ENCODE data around the gene ACTG1.

Gene ACTG1

DNA sequence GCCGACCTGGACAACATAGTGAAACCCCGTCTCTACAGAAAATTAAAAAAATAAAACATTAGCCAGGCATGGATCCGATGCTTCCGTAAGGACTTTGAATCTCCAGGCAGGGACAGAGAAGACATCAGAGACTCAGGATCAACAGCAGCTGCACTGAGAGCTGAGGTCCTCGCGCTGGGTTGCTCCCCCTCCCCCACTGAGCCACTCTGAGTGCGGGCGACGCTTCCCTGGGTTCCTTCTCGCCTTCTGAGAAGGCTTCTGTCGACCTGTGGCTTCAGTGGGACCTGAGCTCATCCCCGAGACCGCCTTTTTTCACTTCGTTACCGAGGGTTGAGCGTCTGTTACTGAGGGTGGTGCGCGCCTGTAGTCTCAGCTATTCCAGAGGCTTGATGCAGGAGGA is 20.4 kb downstream of the ACTG1 start:
- DNase-seq = no peak

DNA sequence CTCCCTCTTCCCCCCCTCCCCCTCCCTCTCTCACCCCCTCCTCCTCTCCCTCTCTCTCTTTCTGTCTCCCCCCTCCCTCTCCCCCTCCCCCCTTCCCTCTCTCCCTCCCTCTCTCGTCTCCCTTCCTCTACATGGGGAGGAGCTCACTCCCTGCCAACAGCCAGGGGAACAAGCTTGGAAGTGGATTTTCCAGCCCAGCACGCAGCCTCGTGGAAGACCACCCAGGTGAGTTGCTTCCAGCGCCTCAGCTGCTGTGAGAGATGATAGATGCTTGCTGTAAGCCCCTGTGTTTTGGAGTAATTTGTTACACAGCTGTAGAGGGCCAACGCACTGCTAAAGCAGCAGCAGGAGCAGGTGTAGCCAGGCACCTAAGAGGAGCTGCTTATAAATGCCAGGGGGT is 20.8 kb downstream of the ACTG1 start:
- DNase-seq = no peak

DNA sequence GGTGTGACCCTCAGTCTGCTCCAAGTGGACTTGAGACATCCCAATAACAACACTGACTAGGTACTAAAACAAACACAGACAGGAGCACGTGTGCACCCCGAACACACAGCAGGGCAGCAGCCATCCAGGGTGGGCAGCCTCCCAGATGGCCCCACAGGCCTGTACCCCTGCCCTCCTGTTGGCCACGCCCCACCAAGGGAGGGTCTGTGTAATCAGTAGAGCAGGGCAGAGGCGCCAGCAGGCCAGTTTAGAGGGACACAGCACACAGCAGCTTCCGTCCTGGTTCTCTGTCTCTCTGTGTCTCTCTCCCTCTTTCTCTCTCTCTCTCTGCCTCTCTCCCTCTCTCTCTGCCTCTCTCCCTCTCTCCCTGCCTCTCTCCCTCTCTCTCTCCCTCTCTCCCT is 21.4 kb downstream of the ACTG1 start:
- no peak for DNase-seq

DNA sequence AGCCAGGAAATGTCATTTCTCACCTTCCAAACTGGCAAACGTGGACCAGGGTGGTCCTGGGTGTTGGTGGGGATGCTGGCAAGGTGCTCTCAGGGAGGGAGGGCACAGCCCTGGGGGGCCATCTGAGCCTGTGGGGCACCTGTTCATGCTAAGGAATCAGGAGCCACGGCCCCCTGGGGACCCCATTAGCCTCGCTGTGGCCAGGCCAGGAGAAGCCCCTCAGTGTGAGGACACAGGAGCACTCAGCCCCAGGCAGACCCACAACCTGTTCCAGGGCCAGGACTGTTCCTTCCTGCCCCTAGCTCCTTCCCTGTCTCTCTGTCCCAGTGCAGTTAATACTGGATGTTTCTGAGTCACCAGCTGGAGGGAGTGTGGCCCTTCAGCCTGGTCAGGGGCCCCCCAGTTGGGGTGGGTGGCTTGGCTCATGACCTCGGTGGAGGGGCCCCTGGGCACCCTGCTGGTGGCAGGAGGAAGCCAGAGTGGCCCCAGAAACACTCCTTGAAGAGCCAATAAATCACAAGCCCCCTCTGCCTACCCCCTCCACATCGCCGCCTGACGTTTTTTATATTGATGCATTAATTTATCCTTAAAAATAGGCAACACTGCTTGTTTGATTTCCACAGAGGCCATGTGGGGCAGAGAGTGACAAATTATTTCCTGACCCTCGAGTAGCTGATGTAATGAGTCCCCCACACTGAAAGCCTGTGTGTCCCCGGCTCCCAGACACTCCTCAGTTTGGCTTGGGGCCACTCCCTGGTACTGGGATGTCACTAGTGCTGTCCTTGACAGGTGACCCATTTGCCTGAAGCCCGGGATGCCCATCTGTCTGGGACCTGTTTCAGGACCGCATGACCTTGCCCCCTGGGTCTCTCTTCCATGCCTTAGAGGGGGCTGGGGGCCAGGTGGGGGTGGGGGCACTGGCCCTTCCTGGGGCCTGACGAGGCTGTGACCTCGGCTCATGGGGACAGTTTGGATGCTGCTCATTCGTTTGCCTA is 22.3 kb downstream of the ACTG1 start:
- no peak for DNase-seq

DNA sequence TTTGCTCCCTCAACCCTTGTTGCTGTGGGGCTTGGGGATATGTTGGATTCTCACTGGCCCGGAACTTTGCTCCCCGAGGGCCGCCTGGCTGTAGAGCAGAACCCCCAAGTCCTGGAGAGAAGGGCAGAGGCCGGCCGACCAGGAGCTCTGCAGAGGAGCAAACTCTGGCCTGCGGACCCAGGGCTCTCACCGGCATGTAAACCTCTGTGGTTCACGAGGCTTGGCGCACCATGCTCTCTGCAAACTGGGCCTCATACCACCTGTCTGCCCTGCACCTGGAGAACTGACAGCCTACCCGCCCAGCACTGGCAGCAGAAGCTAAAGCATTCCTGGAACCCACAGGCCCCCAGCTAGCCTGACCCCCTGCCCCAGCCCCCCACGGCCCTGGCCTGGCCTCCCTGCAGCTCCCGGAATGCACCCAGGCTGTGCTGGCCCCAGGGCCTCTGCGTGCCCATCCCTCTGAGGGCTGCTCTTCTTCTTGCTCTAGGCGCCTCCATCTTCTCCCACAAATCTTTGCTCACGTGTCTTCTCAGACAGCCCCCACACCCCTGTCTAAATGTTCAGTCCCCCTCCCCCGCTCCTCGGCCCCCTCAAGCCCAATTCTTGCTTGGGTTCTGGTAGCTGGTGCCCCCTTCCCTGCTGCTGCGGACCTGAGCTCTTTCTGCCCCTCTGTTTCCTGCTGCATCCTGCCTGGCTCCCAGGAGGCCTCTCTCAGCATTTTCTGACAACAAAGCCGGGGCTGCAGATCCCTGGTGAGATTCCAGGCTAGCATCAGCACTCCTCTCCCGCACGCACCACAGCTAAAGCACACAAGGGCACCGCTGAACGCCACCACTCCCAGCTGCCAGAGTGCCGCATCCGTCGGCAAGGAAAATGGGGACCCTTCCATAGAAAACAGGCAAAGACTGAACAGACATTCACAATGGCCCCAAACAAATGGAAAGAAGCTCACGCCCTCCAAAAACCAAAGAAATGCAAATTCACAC is 23.3 kb downstream of the ACTG1 start:
- no peak for DNase-seq

DNA sequence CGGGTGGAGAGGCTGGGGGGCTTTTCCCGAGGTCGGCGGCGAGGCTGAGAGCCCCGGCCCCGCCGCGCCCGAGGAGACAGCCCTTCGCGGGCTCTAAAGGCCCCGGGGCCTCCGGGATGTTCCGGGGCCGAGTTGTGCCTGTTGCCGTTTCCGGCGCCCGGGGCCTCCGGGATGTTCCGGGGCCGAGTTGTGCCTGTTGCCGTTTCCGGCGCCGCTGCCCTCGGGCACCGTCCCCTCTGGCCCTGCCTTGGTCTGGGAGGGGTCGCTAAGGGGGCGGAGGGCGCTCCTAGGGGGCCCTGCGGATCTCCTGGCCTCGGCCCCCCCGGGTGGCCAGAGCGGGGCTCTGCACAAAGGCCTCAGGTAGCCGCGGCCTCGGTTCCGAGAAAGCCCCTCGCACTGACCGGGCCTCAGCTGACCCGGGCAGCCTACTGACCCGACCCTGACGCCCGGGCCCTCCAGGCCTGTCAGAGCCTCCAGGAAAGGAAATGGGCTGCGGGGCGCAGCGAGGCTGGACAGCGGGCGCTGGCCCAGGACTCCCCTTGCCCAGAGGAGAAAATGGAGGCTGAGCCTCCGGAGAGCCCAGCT is 24.2 kb downstream of the ACTG1 start:
- DNase-seq = no peak

DNA sequence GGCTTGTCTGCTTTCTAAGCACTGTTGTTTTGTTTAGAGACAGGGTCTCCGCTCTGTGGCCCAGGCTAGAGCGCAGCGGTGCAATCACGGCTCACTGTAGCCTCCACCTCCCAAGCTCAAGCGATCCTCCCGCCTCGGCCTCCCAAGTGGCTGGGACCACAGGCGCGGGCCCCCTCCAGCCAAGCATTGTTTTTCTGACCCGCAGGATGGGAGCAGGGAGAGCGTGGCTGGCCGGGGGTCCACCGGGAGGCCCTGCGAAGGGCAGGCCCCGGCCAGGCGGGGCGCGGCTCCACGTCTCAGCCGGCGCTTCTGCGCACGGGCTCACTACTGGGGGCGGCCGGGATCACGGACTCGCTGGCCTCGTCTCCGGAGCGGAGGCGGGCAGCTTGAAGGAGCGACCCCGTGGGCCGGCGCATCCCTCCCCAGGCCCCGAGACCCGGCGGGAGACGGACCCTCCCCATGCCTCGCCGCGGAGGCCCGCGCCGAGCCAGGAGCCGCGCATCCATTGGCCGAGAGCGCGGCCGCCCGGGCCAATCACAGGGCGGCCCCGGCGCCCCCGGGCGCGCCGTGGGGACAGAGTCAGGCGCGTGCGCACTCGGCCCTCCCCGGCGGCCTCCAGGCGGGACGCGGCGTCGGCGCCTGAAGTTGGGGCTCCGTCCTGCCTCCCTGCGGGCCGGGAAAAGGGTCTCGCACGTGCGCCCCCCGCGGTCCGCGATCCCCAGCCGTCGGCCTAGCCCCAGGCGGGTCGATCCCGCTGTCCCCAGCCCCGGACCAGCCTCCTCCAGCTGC is 24.9 kb downstream of the ACTG1 start:
- DNase-seq = peak; percentile 64

DNA sequence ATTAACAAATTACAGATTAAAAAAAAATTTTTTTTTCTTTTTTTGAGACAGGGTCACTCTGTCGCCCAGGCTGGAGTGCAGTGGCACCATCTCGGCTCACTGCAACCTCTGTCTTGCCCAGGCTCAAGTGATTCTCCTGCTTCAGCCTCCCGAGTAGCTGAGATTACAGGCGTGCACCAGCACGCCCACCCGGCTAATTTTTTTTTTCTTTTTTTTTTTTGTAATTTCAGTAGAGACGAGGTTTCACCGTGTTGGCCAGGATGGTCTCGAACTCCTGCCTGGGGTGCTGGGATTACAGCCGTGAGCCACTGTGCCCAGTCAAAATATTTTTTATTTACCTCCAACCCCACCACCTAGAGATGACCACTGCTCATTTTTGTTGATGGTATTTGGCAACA is 25.5 kb downstream of the ACTG1 start:
- no peak for DNase-seq

DNA sequence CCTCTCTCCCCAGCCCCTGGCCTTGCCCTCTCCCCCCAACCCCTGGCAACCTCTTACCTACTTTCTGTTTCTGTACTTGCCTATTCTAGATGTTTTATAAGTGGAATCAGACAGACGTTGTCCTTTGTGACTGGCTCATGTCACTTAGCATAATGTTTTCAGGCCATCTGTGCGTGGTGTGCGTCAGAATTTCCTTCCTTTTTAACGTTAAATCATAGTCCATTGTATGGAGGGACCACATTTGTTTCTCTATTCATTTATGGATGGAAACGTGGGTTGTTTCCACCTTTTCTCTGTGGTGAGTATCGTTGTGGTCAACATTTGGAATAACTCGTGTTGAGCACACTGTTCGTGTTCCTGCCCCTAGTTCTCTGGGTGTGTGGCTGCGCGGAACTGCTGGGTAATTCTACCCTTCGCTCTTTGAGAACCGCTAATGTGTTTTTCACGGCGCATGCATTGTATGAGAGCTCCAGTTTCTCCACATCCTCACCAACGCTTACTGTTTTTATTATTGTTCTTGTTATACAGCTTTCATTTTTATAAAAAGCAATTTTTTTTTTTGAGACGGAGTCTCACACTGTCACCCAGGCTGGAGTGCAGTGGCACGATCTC is 26.3 kb downstream of the ACTG1 start:
- no peak for DNase-seq

DNA sequence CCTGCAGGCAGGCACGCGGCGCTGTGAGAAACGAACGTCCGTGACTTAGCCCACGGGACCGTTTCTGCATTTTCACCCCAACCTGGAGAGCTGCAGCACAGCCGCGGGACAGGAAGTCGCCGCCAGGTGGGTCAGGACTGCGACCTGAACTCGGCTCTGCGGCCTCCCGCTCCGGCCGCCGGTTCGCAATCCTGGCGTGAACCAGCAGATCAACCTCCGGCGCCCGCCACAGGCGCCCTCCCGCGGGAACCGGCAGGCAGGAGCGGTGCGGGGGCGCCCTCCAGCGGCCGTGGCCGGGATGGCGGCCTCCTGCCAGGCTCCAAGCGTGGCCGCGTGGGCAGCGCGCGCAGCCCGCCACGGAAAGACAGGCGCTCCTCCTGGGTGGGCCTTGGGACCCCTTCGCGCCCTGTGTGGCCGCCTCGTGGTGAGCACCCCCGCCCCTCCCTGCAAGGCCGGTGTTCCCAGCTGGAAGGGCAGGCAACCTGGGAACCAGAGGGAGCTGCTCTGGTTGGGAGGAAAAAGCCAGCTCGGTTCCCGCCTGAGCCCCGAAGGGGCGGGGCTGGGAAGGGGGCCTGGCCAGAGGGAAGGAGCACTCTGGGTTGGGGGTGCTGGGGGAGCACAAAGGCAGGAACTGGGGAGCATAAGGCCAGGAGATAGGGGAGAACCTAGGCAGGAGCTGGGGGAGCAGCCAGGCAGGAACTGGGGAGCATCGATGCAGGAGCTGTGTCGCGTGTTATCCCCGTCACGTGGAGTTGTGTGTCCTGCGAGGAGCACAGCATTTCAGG is 28.2 kb downstream of the ACTG1 start:
- DNase-seq = peak; percentile 65

DNA sequence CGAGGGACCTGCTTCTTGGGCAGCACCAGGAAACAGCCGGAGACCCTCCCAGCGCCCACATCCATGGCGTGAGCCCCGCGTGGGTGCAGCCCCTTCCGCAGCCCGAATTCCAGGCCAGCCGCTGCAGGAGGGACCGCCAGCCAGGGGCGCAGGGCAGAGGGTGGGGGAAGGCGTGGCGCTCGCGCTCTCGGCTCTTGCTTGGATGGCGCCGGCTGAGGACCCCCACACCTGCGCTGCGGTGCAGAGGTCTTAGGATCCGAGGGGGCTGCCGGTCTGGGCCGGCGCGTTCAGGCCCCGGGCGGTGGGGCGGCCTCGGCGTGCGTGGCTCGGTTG is 28.8 kb downstream of the ACTG1 start:
- no peak for DNase-seq

DNA sequence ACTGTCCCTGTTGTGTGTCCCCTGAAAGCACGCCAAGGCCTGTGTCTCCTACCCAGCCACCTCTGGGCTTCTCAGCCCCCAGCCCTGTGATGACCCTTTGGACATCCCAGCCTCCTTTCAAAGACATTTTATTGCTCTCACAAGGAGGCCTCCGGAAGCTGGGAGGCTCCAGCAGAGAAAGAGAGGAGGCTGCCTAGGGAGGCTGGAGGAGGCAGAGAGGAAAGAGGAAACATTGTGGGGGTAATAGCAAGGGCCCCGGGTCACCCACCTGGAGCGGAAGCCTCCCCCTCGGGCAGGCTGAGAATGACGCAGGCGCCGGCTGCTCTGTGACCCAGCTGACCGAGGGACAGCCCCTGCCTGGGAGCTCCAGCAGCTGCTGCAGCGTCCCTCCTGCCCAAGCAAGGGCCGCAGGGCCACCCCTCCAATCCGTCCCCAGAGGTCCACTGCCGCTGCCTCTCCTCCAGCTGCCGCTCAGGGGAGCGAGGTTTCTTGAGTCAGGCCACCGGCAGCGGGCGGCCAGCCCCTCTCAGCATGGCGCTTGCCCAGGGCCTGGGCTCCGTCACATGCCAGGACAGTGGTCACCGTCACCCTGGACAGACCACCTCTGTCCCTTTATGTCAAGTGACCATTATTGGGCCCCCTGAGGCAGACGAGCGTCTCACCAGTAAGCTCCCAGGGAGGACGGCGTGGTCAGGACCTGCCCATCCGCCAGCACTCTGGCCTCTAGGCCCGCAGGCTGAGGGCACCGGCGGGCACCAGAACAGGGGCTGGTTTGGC is 29.3 kb downstream of the ACTG1 start:
- no peak for DNase-seq

DNA sequence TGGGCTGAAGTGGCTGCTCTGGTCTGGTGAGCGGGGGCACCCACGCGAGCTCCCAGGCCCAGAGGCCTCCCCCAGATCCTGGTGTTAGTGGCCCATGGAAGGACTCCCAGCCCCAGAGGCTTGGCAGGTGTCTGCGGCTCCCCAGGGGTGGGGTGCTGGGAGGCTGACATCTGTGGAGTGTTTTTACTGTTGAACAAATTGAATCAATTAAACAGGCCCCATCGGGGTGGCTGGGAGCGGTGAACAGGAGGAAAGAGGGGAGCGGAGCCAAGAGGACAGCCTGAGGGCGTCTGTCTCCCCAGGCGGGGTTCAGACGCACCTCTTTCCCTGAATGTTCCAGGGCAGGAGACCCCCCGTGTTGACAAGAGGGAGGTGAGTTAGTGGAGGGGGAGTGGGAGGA is 29.9 kb downstream of the ACTG1 start:
- no peak for DNase-seq

DNA sequence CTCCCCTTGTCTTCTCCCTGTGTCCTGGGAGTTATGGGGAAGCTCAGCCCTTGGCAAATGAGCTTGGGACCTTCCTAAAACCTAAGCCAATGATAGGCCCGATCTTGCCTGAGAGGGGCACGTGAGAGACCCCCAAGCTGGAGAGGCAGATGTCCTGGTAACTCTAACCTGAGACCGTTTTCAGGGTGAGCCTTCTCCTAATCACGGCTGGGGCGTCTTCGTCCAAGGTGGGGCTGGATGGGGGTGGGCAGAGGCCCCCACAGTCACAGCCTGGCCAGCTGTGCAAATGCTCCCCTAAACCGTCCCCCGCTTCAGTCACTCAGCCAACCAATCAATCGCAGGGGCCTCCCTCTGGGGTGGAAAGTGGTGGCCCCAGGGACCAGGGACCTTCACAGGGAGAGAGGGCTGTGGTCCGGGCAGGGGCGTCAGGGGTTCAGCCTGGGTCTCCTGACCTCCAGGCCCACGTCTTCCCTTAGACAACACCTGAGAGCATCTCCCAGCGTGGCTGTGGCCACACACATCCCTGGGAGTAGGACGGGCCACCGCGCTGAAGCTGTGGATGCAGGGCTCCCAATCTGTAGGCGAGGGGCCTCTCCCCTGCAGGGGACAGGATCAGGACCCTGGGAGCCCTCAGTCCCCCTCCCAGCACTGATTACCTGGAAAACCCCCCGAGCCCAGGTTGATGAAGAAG is 30.6 kb downstream of the ACTG1 start:
- no peak for DNase-seq

DNA sequence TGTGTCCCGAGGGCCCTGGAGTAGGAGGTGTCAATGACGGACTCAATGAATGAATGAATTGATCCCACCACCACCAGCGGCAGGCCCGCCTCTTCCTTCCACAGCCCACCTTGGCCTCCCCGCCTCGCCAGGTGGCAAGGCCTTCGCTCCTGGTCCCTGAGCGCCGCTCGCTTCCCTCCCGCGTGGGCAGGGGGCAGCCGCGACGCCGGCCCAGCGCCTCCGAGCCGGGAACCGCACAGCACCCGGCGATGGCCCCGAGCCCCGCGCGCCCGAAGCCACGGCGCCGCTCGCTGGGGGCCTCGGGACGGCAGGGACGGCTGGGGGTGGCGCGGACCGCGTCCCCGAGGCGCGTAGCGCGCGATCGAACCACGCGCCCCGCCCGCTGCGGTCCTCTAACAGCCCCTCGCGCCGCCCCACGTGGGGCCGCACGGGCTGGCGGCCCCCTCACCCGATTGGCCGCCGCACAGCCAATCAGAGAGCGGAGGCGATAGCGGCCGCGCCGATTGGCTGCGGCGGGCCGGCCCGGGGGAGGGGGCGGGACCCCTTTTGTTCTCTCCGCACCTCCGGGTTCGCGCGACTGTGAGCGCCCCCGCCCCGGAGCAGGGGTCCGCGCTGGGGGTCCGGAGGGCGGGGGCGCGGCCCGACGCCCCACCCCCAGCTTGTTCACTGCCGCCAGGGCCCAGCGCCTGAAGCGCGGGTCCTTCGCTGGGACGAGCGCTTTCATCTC is 31.4 kb downstream of the ACTG1 start:
- DNase-seq = peak; percentile 32

DNA sequence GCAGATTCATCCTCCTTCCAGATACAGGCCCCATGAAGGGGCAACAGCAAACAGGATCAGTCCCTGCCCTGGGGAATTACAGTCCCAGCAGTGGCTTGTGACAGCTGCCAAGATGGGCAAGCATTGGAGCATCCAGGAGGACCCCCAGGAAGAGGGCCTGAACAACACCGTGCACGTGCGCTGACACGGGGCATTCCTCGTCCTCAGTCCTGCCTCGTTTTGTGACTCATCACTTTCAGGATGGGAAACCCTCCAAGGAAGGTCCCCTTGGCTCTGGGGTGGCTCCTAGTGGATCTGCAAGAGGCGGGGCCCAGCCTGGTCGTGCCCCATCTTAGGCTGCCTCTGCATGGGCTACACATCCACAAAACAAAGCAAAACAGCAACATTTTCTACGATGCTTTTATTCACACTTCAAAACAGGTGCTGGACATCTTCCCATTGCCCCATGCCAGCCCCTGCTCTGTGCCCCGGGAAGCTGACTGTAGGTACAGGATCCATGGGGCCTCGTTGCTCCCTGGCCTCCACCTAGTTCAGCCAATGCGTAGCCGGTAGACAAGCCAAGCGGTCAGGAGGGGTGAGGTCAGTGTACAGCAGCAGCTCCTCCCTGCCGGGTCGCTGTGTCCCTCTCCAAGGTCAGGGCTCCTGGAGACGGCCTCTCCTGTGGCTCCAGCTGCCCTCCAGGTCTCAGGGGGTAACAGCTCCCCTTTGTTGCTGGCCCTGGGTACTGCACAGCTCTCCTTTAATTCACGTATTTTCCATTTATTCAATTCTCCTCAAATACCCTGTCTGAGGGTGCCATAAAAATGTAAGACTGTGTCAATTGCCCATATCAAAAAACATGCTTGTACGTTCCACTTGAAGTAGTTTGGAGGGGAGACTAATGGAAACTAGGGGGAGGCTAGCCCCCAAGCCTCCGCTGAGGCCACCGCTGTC is 32.2 kb downstream of the ACTG1 start:
- no peak for DNase-seq

DNA sequence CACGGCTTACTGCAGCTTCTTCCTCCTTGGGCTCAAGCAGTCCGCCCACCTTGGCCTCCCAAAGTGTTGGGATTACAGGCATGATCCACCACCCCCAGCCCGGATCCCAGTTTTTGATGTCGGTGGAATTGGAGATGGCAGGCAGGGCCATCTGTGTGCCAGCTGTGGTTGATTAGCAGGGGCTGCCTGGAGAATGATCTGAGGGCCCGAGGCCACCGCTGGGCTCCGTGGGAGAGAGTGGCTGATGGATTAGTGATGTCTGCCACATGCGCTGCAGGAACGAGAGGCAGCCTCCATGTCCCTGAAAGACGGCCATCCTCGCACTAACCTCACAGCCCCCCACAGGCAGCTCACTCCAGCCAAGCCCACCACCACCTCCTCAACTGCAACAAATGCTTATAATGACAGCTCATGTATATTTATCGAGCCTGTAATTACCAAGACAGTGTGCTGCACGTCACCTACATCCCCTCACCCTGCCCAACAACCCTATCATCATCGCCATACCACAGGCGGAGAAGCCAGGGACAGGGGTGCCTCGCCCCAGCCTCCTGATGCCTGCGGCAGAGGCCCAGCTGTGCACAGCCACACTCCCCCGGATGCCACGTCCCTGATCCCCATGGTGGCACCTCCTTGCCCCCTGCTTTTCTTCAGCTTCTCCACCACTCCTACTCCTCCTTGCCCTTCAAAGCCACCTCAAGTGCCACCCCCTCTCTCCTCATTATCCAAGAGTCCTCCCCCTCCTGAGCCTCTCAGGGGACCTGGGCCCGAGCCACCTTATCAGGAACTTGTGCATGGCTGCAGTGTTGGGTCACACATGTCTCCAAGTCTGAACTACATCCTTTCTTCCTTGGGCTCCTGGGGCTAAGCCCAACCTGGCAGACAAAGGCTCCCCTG is 33.2 kb downstream of the ACTG1 start:
- DNase-seq = no peak

All from NCI-H748 treated with DMSO at 0.1 percent for 48 hours (cell line).